HepG2 (cell line): ENCODE data around the gene GGT7. TPM values are rescaled to one million over a fixed set of nuclear protein-coding genes. Genes with fewer than 3 reads are reported as not detected.

Experiments used
- AHR ChIP-seq: IDR thresholded peaks from 2 replicates; pipeline ENCODE4 v1.6.1; 2018; ENCODE audit warnings: missing genetic modification reagents, missing compliant biosample characterization
- ATRX ChIP-seq: sonication (generic); formaldehyde crosslinking; IDR thresholded peaks from 2 replicates; pipeline ENCODE4 v1.4.0; 2020; ENCODE audit warnings: missing genetic modification reagents, borderline replicate concordance
- BATF2 ChIP-seq: sonication (generic); formaldehyde crosslinking; IDR thresholded peaks from 2 replicates; pipeline ENCODE4 v1.8.0; 2022; ENCODE audit warnings: mild to moderate bottlenecking, missing genetic modification reagents, moderate library complexity
- CBX2 ChIP-seq, 2 experiments: fragments of 200-600 bp in 1 of 2; sonication (generic); formaldehyde crosslinking in 1 of 2; IDR thresholded peaks; 2 replicates each; pipeline versions ENCODE4 v1.7.0 to v1.8.1; 2018 to 2022; ENCODE audit warnings: low read depth in 2 of 2, low read length in 1 of 2, mild to moderate bottlenecking in 1 of 2, missing genetic modification reagents in 1 of 2
- HNF4A ChIP-seq: sonication (generic); formaldehyde crosslinking; IDR thresholded peaks from 2 replicates; pipeline ENCODE4 v1.4.0; 2020; ENCODE audit warnings: missing genetic modification reagents
- HNRNPH1 ChIP-seq: fragments of 200-400 bp; formaldehyde crosslinking; optimal IDR thresholded peaks from 2 replicates; pipeline ENCODE3; 2017; ENCODE audit warnings: mild to moderate bottlenecking, low read depth, low read length
- IRF2 ChIP-seq: IDR thresholded peaks from 2 replicates; pipeline ENCODE4 v1.6.1; 2018; ENCODE audit warnings: missing genetic modification reagents, missing compliant biosample characterization
- MBNL3 ChIP-seq: fragments of 250-450 bp; sonication (Bioruptor Pico); conservative IDR thresholded peaks from 2 replicates; pipeline ENCODE4 v1.8.0; 2022; ENCODE audit warnings: mild to moderate bottlenecking, inconsistent platforms
- MEIS1 ChIP-seq: sonication (generic); formaldehyde crosslinking; IDR thresholded peaks from 2 replicates; pipeline ENCODE4 v1.9.0; 2021; ENCODE audit warnings: mild to moderate bottlenecking, missing genetic modification reagents, moderate library complexity, borderline replicate concordance
- NR1H2 ChIP-seq: sonication (generic); formaldehyde crosslinking; IDR thresholded peaks from 2 replicates; pipeline ENCODE4 v1.8.1; 2022; ENCODE audit warnings: low read depth, missing genetic modification reagents, borderline replicate concordance
- PHF5A ChIP-seq: IDR thresholded peaks from one replicate; pipeline ENCODE4 v1.6.1; 2018; ENCODE audit warnings: low read depth, missing genetic modification reagents; ENCODE audit not compliant: unreplicated experiment
- RBAK ChIP-seq: sonication (generic); formaldehyde crosslinking; IDR thresholded peaks from 2 replicates; pipeline ENCODE4 v1.5.1; 2020; ENCODE audit warnings: mild to moderate bottlenecking, missing genetic modification reagents
- TIGD3 ChIP-seq: sonication (generic); formaldehyde crosslinking; IDR thresholded peaks from 2 replicates; pipeline ENCODE4 v1.5.1; 2020; ENCODE audit warnings: mild to moderate bottlenecking, missing genetic modification reagents, borderline replicate concordance
- ZBTB14 ChIP-seq: sonication (generic); formaldehyde crosslinking; IDR thresholded peaks from 2 replicates; pipeline ENCODE4 v1.4.0; 2020; ENCODE audit warnings: missing genetic modification reagents
- ZBTB25 ChIP-seq: IDR thresholded peaks from 2 replicates; pipeline ENCODE4 v1.6.1; 2018; ENCODE audit warnings: missing genetic modification reagents
- ZBTB42 ChIP-seq: sonication (generic); formaldehyde crosslinking; IDR thresholded peaks from 2 replicates; pipeline ENCODE4 v1.5.0; 2020; ENCODE audit warnings: mild to moderate bottlenecking, missing genetic modification reagents
- ZMYM3 ChIP-seq: sonication (generic); formaldehyde crosslinking; IDR thresholded peaks from 2 replicates; pipeline ENCODE4 v1.5.1; 2020; ENCODE audit warnings: mild to moderate bottlenecking, missing genetic modification reagents
- ZNF10 ChIP-seq: sonication (generic); formaldehyde crosslinking; IDR thresholded peaks from 2 replicates; pipeline ENCODE4 v1.4.0; 2020; ENCODE audit warnings: mild to moderate bottlenecking, low read depth, missing genetic modification reagents, borderline replicate concordance
- ZNF451 ChIP-seq: sonication (generic); formaldehyde crosslinking; IDR thresholded peaks from 2 replicates; pipeline ENCODE4 v1.5.0; 2020; ENCODE audit warnings: mild to moderate bottlenecking, missing genetic modification reagents
- ZNF564 ChIP-seq: sonication (generic); formaldehyde crosslinking; IDR thresholded peaks from 2 replicates; pipeline ENCODE4 v1.8.1; 2023; ENCODE audit warnings: mild to moderate bottlenecking, missing genetic modification reagents
- ZNF597 ChIP-seq: sonication (generic); formaldehyde crosslinking; IDR thresholded peaks from 2 replicates; pipeline ENCODE4 v1.5.0; 2020; ENCODE audit warnings: missing genetic modification reagents
- ZNF672 ChIP-seq: sonication (generic); formaldehyde crosslinking; IDR thresholded peaks from 2 replicates; pipeline ENCODE4 v1.8.1; 2022; ENCODE audit warnings: missing genetic modification reagents
- ZNF678 ChIP-seq: sonication (generic); formaldehyde crosslinking; IDR thresholded peaks from 2 replicates; pipeline ENCODE4 v1.4.0; 2020; ENCODE audit warnings: mild to moderate bottlenecking, missing genetic modification reagents
- ZNF720 ChIP-seq: sonication (generic); formaldehyde crosslinking; IDR thresholded peaks from 2 replicates; pipeline ENCODE4 v1.4.0; 2020; ENCODE audit warnings: missing genetic modification reagents
- ZNF891 ChIP-seq: sonication (generic); formaldehyde crosslinking; IDR thresholded peaks from 2 replicates; pipeline ENCODE4 v1.5.0; 2020; ENCODE audit warnings: mild to moderate bottlenecking, missing genetic modification reagents
- ZZZ3 ChIP-seq: sonication (generic); formaldehyde crosslinking; IDR thresholded peaks from 2 replicates; pipeline ENCODE4 v1.4.0; 2020; ENCODE audit warnings: missing genetic modification reagents, mild to moderate bottlenecking, borderline replicate concordance
- polyA plus RNA-seq, 8 experiments: library from polyadenylated mRNA; depleted of rRNA in 3 of 8; stranded (reverse) in 7 of 8; unstranded in 1 of 8; fragments of >200 nt; fragmentation: Illumina TruSeq in 4 of 8; extraction: Trizol in 4 of 8; gene quantifications; 2 replicates each; pipeline versions ENCODE4 v1.2.1 to v1.2.3, GENCODE V29; 2011 to 2016; ENCODE audit warnings: low read depth in 4 of 8, missing spikeins in 1 of 8, mixed read lengths in 1 of 8; ENCODE audit not compliant: insufficient read depth in 1 of 8
- total RNA-seq, 5 experiments: library from RNA; depleted of rRNA; stranded (reverse); fragments of >200 nt; fragmentation: Illumina TruSeq; extraction: Trizol; gene quantifications; 2 replicates each; pipeline ENCODE4 v1.2.3, GENCODE V29; 2016; ENCODE audit warnings: low read depth in 1 of 5

GGT7 gene
- total and polyA plus RNA-seq, 2 of the 13 experiments (the other 11 are each of a cell fraction or from before 2014, with no cell fraction given) = 6.6 to 23.0 TPM

- TF ChIP-seq ZBTB14 (CRISPR knock-in tag) = no peak
- TF ChIP-seq ZNF597 = no peak
- TF ChIP-seq TIGD3 (CRISPR knock-in tag) = no peak
- no peak for TF ChIP-seq ZBTB25 (CRISPR knock-in tag)
- TF ChIP-seq IRF2 (CRISPR knock-in tag) = peak; percentile 62; the same call in 1 of the 2 replicates
- TF ChIP-seq MEIS1 (CRISPR knock-in tag) = peak; percentile 80
- no peak for TF ChIP-seq ZNF720
- TF ChIP-seq ZZZ3 (CRISPR knock-in tag) = 0 out of 2 replicates have a peak, but pooled peaks have one; percentile 83
- peak; percentile 69; the same call in 1 of the 2 replicates for TF ChIP-seq AHR (CRISPR knock-in tag)
- no peak for TF ChIP-seq NR1H2
- TF ChIP-seq ZBTB42 (CRISPR knock-in tag) = 0 out of 2 replicates have a peak, but pooled peaks have one; percentile 63
- TF ChIP-seq MBNL3 (CRISPR knock-in tag) = no peak
- no peak for TF ChIP-seq CBX2 (IDR thresholded peaks at IDR 0.05; ENCODE audit: low read depth, low read length)
- TF ChIP-seq CBX2 (CRISPR knock-in tag; IDR thresholded peaks at IDR 0.05; ENCODE audit: low read depth) = no peak
- no peak for TF ChIP-seq BATF2
- TF ChIP-seq ATRX (CRISPR knock-in tag) = no peak
- no peak for TF ChIP-seq RBAK (CRISPR knock-in tag)
- TF ChIP-seq ZNF451 = no peak; the same call in 1 of the 2 replicates
- TF ChIP-seq PHF5A (CRISPR knock-in tag) = peak; percentile 7
- TF ChIP-seq ZNF891 (CRISPR knock-in tag) = peak; percentile 79
- no peak for TF ChIP-seq HNF4A
- no peak for TF ChIP-seq ZNF678 (CRISPR knock-in tag)
- no peak for TF ChIP-seq ZNF10
- no peak for TF ChIP-seq ZMYM3 (CRISPR knock-in tag)
- no peak for TF ChIP-seq ZNF672
- TF ChIP-seq HNRNPH1 = no peak
- TF ChIP-seq ZNF564 (CRISPR knock-in tag) = peak; percentile 77; the same call in 1 of the 2 replicates
These were observed 47.7 kb downstream of the GGT7 start (continued) for GRCh38 chr20:34824806-34825529.
